GM19395 (cell line): Measurements from ENCODE around the gene ABCA2.

Experiments
- ATAC-seq: cut with Tn5 transposase; IDR thresholded peaks from one replicate; pipeline ENCODE4 v1.9.1; 2021; ENCODE audit warnings: mild to moderate bottlenecking, moderate library complexity; ENCODE audit not compliant: unreplicated experiment

The ABCA2 gene

DNA sequence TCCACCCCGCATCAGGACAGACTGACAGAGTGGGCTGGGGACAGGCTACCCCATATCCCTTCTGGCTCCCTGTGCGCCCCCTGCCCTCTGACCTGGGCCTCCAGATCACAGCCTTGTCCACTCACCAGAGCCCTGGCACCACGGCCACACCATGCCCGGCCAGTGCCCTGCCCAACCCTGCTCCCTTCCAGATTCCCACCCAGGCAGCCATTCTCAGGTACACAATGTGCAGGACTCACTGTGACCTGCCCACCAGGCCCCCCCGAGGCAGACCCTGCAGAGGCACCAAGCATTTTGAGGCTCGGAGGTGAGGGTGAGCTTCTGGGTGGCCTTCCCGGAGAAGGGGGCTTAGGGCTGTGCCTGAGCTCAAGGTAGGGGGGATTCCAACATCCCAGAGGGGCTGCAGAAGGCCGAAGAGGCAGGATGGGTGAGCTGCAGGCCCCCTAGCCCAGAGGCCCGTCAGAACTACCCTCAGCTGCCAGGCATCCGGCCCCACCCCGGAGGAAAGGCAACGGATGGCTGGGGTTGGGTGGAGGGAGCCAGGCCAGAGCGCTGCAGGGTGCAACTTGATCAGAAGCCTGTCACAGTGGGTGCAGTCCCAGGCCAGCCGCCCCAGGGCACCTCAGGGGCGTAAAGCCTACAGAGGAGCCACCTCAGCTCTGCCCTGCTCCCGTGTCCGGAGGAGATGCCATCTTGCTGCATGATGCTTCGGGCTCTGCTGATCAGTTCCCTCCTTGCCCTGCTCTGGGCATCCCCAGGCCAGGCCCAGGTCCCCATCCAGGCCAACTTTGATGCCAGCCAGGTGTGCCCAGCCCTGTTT lies 45.6 kb downstream of the ABCA2 start, which contains the start of gene LCNL1:
TSS of gene LCNL1 (plus strand) at position 762 of the 820 bp plus-strand sequence. CDS start 594 bp downstream, outside the sequence.
- ATAC-seq = no peak

DNA sequence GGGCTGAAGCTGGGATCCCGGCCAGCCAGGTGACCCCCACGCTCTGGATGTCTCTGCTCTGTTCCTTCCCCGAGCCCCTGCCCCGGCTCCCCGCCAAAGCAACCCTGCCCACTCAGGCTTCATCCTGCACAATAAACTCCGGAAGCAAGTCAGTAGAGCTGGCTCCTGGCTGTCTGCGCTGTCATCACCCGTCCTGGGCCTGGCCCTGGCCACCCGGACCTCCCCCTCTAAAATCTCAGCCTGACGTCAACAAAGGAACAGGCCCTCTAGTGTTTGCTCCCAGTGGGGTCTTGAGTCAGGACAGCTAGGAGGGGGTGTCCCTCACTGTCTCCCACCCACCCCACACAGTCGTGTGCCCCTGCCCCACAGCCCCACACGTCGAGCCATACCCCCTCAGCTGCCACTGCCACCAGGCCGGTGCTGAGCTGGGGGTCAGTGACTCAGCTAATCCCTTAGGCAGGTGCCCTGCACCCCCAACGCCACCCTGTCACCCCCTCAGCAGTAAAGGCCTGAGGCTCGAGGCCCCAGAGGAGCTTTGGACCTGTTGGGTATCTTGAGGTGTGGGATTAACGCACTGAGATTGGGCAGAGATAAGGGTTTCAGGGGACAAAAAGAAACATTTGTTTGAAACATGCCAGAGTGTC lies 46.3 kb downstream of the ABCA2 start:
- no peak for ATAC-seq

DNA sequence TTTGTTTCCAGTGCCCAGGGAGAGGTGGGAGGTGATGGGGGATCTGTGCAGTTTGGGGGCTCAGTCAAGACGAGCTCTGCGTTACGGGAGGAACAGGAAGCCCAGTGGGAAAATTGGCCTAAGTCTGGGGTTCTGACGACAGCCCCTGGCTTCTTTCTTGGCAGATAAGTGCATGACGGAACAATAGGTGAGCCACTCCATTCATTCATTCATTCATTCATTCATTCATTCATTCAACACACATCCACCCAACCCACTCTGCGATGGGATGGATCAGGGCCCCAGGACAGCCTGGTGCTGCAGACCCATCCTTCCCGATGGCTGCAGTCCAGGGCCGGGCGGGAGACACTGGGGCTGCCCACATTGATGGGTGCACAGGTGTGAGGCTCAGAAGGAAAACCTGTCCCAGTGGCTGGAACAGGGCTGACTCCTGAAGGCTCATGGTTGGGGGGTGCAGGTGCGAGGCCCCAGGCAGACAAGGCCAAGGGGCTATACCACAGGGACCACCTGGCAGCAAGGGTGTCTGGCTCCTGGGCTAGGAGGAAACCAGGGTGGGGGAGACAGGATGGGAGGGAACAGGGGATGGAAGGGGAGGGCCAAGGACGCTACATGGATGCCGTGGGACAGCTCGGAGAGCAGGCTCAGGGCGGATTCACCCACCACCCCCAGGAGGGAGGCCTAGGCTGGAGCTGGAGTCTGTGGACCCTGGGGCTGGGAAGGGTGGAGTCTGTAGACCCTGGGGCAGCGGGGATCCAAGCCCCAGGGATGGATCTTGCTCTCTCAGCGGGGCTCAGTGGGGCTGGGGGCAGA lies 47.2 kb downstream of the ABCA2 start:
- ATAC-seq = no peak

DNA sequence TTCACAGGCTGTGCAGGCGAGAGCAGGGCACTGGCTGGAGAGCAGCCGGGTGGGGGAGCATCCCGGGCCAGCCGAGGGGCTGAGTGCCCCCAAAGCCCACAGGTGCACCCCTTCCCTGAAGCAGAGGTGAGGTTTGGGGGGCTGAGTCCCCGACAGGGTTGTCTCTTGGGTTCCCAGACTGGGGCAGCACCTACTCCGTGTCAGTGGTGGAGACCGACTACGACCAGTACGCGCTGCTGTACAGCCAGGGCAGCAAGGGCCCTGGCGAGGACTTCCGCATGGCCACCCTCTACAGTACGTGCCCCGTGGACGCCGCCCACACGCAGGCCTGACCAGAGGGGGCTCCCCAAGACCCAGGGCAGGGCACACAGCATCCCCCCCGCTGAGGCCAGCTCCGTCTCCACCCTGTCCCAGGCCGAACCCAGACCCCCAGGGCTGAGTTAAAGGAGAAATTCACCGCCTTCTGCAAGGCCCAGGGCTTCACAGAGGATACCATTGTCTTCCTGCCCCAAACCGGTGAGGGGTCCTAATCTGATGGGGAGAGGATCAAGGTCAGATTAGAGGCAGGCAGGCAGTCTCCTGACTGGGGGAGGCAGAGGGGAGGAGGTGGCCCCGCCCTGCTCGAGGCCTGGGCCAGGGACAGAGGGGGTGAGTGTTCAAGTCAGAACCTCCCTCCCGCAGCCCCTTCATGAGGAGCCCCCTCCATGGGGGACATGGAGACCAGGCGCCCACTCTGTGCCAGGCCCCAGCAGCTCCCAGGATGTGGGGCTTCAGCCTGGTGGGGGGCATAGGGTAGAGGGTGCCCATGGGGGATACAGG lies 48.1 kb downstream of the ABCA2 start:
- no peak for ATAC-seq

DNA sequence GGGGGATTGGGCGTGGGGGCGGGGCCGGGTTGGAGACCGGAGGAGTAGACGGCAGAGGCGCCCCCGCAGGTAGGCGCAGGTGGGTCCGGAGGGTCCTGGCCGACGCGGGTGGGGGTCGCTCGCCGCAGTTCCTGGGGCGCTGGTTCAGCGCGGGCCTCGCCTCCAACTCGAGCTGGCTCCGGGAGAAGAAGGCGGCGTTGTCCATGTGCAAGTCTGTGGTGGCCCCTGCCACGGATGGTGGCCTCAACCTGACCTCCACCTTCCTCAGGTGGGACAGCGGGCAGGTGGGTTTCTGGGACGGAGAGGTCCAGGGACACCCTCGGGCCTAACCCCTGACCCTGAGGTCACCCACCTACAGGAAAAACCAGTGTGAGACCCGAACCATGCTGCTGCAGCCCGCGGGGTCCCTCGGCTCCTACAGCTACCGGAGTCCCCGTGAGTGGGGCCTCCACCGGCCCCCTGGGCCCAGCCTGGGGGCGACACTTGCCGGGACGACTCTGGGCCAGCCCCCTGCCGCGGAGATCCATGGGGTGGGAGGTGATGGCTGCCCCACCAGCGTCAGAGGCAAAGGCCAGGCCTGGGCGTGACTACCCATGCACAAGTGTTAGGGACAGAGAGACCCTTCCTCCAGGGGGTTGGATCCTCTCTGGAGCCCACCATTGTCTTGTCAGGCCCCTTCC lies 49.0 kb downstream of the ABCA2 start:
- ATAC-seq = no peak

DNA sequence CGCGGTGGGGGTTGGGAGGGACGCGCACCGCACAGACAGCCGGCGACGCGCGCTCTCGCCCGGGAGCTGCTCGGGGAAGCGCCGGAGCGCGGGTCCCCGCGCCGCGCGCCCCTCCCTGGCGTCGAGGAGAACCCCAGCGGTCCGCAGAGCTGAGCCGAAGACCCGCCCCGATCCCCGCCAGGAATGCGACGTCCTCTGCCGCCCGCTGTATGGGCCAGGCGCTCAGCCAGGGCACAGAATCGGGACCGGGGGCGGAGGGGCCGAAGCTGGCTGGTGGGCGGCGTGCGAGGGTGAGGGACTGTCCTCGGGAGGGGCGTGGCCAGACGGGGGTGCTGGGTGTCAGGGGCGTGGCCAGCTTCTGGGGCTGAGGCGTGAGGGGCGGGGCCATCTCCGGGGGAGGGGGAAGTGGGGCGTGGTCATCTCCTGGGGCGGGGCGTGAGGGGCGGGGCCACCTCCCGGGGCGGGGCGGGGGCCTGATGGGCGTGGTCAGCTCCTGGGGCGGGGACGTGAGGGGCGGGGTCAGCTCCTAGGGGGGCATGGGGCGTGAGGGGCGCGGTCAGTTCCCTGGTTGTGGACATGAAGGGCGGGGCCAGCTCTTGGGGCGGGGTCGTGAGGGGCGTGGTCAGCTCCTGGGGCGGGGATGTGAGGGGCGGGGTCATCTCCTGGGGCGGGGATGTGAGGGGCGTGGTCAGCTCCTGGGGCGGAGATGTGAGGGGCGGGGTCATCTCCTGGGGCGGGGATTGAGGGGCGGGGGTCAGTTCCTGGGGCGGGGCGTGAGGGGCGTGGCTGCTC lies 49.8 kb downstream of the ABCA2 start:
- no peak for ATAC-seq

DNA sequence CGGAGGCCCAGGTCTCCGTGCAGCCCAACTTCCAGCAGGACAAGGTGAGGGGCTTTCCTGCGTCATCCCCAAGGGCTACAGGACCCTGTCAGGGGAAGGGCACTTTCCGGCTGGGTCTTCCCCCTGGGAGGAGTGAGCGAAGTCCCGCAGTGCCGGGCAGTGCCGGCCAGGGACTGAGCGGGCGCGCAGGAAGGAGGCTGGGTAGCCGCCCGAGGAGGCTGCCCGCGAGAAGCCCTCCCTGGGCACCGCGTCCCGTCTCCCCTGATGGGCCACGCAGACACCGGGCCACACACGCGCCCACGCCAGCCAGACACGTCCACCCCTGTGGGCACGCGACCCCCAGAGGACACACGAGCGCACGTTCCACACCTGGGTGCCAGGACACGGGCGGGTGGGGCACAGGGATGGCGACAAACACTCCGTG lies 50.4 kb downstream of the ABCA2 start:
- ATAC-seq = no peak

DNA sequence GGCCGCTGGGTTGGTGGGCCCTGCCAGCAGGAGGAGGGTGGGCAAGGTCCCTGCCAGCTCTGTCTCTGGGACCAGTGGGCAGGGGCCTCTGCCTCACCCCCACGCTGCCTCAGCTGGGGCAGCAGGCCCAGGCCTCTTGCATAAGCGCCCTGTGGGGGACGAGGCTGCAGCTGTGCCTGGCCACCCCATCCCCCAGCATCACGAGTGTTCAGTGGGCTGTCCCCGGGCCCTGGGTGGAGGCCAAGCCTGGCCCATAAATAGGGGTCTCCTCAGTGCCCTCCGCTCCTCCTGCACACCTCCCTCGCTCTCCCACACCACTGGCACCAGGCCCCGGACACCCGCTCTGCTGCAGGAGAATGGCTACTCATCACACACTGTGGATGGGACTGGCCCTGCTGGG lies 50.8 kb downstream of the ABCA2 start, which contains the start of gene PTGDS:
TSS of gene PTGDS (plus strand) at position 282 of the 400 bp plus-strand sequence. CDS start at position 357, 75 bp downstream.
- no peak for ATAC-seq

DNA sequence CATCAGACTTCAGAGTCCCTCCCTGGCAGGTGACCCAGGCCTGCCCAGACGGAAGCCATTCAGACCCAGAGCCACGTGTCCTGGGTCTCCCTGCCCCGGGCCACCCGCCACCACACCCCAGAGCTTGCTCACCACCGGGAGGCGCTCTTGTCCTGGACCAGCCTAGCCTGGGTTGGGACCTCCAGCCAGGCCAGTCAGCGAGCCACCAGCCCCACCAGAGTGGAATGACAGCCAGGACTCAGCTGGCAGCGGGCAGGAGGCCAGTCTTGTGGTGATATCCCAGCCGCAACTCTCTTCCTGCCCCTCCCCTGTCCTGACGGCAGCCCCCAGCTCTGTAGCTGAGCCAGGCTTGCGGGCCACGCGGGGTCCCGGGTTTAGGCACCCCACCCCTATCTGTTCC lies 52.4 kb downstream of the ABCA2 start:
- ATAC-seq = no peak

DNA sequence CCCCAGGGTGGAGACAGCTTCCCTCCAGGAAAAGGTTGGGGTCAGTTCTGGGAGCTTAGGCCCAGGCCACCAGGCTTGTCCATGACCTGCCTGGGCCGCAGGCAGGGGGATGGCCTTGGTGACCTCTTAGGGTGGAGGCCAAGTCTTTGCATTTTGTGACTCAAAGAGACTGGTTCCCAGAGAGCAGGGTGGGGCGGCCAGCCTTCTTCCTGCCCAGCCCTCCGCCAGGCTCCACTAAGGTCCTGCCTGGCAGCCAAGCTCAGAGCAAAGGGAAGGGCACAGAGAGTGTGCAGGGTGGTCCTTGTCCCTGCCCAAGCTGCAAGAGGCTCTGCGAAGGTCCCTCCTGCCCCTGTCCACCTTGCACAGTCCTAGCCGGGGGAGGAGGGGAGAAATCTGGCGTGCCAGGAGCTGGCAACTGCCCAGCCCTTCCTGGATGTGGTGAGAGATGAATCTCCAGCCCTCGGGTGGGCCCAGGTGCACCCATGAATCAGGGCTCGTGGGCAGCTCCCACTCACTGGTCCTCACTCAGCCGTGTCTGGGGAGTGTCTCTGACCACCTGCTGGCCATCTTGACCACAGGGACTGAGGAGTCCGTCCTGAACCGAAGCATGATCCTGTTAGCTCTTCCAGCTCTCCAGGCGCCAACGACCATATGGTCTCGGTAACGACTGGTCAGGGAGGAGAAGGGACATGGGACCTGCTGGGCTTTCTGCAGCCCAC lies 53.1 kb downstream of the ABCA2 start:
- no peak for ATAC-seq

DNA sequence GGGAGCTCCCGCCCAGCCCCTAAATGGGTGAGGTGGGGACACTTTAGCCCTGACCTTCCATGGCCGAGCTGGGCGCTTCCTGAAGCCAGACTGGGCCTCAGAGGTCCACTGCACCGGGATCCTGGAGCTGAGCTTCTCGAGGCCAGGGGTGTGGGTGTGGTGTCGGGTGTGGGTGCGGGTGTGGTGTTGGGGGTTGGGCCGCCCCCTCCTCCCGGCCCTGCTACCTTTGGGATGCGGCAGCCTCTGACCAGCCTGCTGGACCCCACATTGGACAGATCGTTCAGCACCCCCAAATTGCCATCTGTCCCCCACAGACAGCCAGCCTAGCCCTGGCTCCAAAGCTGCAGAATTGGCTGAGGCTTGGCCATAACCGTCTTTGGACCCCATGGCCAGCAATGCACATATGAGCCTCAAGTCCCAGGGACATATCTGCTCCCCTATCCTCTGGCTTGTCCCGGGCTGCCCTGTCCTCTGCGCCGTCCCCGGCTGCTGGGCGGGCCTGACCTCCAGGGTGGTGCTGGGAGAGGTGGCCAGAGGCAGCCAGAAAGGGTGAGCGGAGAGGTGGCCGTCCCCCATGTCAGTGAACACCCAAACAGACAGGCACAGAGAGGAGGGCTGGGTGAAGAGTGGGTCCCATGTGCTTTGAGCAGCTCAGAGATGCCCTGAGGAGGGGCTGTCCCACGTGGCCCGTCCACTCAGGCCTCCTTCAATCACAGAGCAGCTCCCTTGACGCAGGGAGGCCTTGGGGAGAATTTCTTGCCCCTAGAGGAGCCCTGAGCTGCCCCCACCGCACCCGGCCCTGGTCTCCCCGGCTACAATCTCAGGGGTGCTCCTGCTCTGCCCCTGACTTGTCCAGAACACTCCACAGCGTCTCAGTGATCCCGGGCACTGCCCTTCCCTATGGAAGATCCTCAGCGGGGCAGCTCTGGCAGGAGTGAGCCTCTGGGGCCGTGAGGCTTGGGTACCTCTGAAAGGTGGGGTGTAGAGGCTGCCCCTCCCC lies 54.1 kb downstream of the ABCA2 start:
- no peak for ATAC-seq

DNA sequence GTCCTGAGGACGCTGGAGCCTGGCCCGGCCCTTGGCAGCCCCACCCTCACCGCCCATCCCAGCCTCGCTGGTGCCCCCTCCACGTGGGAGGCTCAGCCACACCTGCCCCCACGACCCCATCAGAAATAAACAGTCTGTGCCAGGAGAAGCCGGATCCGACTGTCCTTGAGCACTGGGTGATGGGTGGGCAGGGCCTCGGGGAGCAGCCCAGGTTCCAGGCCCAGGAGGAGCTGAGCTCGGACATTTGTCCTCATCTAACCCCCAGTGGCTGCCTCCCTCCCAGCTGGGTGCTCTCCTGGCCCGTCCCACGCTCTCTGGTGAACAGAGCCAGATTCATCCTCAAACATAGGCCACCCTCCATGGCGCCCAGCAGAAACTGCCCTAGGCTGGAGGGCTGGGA lies 55.3 kb downstream of the ABCA2 start:
- ATAC-seq = no peak

DNA sequence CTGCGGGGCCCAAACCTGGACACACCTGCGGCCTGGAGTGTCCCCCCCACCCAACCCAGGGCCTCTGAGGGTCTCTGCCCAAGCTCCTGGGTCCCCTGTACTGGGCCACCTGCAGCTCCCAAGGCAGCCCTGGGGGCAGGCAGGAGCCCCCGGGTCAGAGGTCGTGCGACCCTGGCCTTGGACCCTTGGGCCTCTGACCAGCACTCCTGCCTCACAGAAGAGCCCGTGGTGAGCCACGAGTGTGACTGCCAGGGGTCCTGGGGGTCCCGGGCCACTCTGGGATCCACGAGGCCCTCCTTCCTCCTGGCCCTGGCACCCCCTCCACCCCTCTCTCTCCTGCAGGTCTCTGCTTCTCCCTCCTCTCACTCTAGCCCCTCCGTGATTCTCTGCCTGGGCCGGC lies 55.7 kb downstream of the ABCA2 start:
- ATAC-seq = no peak

DNA sequence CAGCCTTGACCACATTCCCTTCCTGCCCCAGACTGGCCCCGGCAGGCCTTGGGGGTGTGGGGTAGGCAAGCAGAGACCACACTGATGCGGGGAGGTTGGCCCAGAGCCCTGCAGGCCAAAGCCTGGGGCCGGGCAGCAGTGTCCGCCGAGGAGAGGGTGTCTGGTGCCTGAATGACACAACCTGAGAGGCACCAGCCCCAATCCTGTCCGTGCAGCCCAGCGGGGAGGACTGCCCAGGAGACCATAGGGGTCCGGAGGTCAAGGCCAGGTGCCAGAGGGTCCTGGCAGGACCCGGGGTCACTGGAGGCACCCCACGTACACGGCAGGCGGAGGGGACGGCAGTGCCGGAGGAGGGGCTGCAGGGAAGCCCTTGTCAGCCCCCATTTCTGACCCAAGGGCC lies 56.3 kb downstream of the ABCA2 start:
- no peak for ATAC-seq

DNA sequence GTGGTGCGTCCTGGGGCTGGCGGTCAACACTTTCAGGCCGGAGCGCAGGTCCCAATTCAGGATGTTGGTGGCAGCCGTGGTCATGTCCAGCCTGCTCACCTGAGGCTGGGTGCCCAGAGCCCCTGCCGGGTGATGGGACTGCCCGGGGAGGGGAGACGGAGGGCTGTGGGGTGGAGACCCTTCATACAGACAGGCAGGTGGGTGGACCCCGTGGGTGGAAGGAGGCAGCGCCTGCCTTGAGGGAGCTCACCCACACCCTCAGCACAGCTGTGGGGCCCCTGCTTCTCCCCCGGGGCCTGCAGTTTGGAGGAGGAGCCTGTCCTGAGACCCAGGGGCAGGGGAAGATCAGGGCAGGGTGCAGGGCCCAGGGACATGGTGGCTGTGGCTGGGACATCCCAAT lies 57.7 kb downstream of the ABCA2 start:
- ATAC-seq = no peak

DNA sequence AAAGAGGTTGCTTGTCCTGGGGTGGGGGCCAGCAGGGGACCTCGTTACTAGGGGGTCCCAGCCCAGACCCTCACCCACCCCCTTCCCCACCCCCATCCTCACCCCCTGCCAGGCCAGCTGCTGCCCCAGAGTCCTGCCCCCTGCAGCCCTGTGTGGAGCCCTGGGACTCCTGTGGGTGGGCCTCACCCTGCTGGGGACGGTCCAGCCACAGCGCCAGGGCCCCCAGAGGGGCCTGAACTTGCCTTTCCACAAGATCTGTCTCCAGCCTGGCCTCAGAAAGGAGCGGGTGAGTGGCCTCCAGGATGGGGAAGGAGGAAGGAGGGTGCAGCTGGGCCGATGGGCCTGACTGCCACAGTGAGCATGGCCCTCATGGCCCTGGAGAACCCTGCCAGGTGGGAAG lies 58.3 kb downstream of the ABCA2 start:
- ATAC-seq = no peak

DNA sequence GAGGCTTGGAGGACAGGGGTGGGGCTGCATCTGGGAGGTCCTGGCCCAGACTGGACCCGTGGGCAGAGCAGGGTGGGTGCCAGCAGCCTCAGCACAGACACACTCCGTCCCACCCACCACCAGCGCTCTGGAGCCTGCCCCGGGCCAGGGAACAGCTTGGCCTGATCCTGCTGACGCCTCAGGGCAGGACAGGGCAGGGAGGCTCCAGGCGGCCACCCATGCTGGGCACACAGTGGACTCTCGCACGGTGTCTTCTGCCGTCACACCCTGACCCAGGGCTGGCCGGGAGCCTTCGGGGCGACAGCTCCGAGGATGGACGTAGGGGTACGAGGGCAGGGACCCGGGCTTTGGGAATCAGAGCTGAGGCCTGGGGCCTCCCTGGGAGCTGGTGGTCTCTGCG lies 58.9 kb downstream of the ABCA2 start:
- no peak for ATAC-seq
